GM10266 (cell line): ENCODE measurements around the gene AMIGO3.
"Not testable (repeated sequence)": the region's sequence is repeated elsewhere in the genome, so short reads cannot be mapped to it uniquely, and the experiment has no call there.

ENCODE experiments used
- DNase-seq: peaks from one replicate; pipeline ENCODE4 v3.0.0; 2012; ENCODE audit errors: extremely low spot score
- CTCF ChIP-seq: IDR thresholded peaks from 2 replicates; pipeline ENCODE4 v1.5.1; 2012; ENCODE audit warnings: mild to moderate bottlenecking, low read depth; ENCODE audit not compliant: control insufficient read depth, insufficient read depth; ENCODE audit errors: missing control alignments

The AMIGO3 gene

DNA sequence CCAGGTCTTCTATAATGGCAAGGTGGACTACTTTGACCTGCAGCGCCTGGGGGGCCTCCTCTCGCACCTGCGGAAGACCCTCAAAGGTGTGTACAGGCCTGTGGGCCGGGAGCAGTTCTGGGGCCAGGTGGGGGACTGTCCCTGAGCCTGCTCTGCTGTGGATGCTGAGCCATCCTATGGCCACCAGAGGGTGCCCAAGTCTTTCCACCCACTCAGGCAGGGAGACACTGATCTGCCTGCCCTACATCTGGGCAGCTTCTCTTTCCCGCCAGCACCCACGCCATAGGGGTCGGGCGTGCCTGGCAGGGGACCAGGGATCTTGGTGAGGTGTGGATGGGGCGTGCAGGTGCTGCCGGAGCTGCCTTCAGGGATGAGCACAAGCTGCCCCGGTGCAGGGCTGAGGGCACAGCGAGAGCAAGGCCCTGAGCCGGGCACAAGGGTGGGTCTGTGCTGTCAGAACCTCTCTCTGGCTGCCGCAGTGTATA, 16.0 kb downstream of the AMIGO3 start:
- peak; percentile 91 for TF ChIP-seq CTCF
- peak; percentile 92 for DNase-seq

DNA sequence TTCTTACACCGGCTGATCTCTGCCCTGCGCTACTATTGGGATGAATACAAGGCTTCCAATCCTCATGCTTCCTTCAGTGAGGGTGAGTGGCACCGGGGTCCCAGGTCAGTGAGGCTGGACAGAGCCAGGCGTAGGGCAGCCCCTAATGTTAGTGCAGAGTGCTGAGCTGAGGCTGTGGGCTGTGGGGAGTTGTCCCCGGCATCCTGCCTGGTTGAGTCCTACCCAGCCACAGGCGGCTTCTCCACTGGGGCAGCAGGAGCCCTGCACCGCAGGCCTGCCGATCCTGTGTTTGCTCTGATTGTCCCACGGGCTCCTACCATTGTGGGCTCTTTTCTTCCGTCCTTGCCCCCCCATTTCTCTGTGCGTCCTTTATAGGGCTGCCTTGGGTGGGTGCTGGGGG, 16.8 kb downstream of the AMIGO3 start:
- TF ChIP-seq CTCF, result no peak
- DNase-seq, result no peak

- DNase-seq, result no peak
- peak; percentile 24 for TF ChIP-seq CTCF
Measured at GRCh38 chr3:49701388-49702077, 18.0 kb downstream of the AMIGO3 start.

DNA sequence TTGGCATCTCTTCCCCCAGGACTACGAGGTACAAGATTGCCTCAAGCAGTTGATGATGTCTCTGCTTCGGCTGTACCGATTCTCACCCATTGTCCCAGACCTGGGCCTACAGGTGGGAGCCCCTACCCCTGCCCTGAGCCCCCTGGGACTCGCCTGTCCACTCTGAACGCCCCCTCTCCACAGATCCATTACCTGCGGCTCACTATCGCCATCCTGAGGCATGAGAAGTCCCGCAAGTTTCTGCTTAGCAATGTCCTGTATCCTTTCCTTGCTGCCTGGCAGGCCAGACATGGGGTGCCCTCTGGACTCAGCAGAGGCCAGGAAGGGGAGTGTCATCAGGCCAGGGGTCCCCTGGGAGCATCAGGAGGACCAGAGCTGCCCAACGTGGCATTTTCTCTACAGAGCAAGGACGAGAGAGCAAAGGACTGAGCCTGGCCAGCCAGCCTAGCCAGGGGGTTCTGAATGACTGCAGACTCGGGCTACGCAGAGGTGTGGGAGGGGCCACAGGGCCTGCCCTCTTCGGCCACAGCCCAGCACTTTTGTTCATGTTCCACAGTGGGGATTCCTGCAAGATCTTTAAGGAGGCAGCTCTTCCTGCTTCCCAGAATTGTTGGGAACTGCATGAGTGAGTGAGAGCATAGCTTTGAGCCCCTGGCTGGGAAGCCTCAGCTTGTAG, 18.9 kb downstream of the AMIGO3 start:
- TF ChIP-seq CTCF, result no peak
- DNase-seq, result no peak

GRCh38 chr3:49700014-49700413, 19.5 kb downstream of the AMIGO3 start:
- DNase-seq, result no peak
- no peak for TF ChIP-seq CTCF

- TF ChIP-seq CTCF, result no peak
- DNase-seq, result no peak
Measured at GRCh38 chr3:49699281-49699979, 20.1 kb downstream of the AMIGO3 start.

GRCh38 chr3:49695350-49696015, 24.0 kb downstream of the AMIGO3 start:
- DNase-seq, result not testable (repeated sequence)

DNA sequence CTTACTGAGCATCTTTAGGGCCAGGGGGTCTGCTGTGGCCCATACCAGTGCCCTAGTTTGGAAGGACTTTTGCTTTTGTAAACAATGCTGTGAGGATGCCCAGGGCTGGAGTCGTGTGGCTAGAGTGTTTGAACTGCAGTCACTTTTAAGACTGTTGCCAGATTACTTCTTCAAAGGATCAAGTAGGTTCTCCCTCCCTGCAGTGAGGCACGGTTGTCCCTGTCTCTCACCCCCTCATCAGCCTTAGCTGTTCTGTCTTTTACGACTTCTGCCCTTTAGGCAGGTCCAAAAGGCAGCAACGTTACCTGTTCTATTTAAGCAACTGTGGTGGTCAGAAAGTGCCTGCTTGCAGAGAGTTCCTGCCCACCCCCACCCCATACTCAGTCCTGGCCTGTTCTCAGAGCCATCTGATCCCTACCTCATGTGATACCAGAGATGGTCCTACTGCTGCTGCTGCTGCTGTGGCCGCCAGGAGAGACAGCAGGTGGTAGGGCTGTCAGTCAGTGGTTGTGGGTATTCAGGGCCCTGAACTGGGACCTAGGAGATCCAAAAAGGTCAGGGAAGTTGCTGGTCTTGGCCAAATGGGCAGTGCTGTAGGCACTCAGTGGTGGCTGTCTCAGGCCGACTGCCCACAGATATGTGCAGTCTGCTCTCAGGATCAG, 24.9 kb downstream of the AMIGO3 start:
- not testable (repeated sequence) for DNase-seq

GRCh38 chr3:49691481-49691880, 28.0 kb downstream of the AMIGO3 start:
- not testable (repeated sequence) for DNase-seq

GRCh38 chr3:49690856-49691255, 28.6 kb downstream of the AMIGO3 start:
- not testable (repeated sequence) for DNase-seq
